GM12874 (cell line): ENCODE results near the gene KDM3B.

Experiments used
- CTCF ChIP-seq: IDR thresholded peaks from 2 replicates; pipeline ENCODE4 v1.5.1; 2011; ENCODE audit warnings: low read depth, mild to moderate bottlenecking, control low read depth, low read length, moderate library complexity; ENCODE audit not compliant: insufficient read depth

Gene KDM3B

GRCh38 chr5:138467711-138468132 lies 115.2 kb downstream of the KDM3B start:
- TF ChIP-seq CTCF, result no peak

- no peak for TF ChIP-seq CTCF
These were observed 115.9 kb downstream of the KDM3B start for GRCh38 chr5:138468133-138468965.

GRCh38 chr5:138468966-138469539 lies 116.6 kb downstream of the KDM3B start:
- no peak for TF ChIP-seq CTCF

GRCh38 chr5:138469540-138470321 lies 117.2 kb downstream of the KDM3B start:
- no peak for TF ChIP-seq CTCF

- no peak for TF ChIP-seq CTCF
These were observed 118.0 kb downstream of the KDM3B start for GRCh38 chr5:138470322-138471051.

- TF ChIP-seq CTCF, result no peak
These were observed 118.5 kb downstream of the KDM3B start for GRCh38 chr5:138471052-138471361.

GRCh38 chr5:138472353-138472752 lies 119.9 kb downstream of the KDM3B start:
- TF ChIP-seq CTCF, result no peak
